GM19025 (cell line): ENCODE data around the gene PTPRS.

ENCODE experiments used
- ATAC-seq: cut with Tn5 transposase; IDR thresholded peaks from one replicate; pipeline ENCODE4 v1.9.1; 2021; ENCODE audit warnings: mild to moderate bottlenecking, low read depth, moderate library complexity; ENCODE audit not compliant: unreplicated experiment

Gene PTPRS

GRCh38 chr19:5355693-5356092 is 15.1 kb upstream of the PTPRS start:
- ATAC-seq, result no peak

GRCh38 chr19:5355076-5355475 is 14.5 kb upstream of the PTPRS start:
- no peak for ATAC-seq

GRCh38 chr19:5354403-5354802 is 13.8 kb upstream of the PTPRS start:
- no peak for ATAC-seq

GRCh38 chr19:5352229-5352763 is 11.7 kb upstream of the PTPRS start:
- no peak for ATAC-seq

GRCh38 chr19:5351731-5352228 is 11.2 kb upstream of the PTPRS start:
- no peak for ATAC-seq

- ATAC-seq, result no peak
These were observed 8.4 kb upstream of the PTPRS start for GRCh38 chr19:5349041-5349440.

- no peak for ATAC-seq
These were observed 5.3 kb upstream of the PTPRS start for GRCh38 chr19:5345895-5346386.

- ATAC-seq, result no peak
These were observed 3.2 kb upstream of the PTPRS start for GRCh38 chr19:5343848-5344247.

- no peak for ATAC-seq
These were observed 2.1 kb upstream of the PTPRS start for GRCh38 chr19:5342573-5343201.

GRCh38 chr19:5341981-5342380 is 1.4 kb upstream of the PTPRS start:
- no peak for ATAC-seq

GRCh38 chr19:5341448-5341820 is 822 bp upstream of the PTPRS start:
- ATAC-seq, result no peak

- no peak for ATAC-seq
These were observed 519 bp downstream of the PTPRS start for GRCh38 chr19:5339950-5340636.

- ATAC-seq, result no peak
These were observed 1.2 kb downstream of the PTPRS start for GRCh38 chr19:5339198-5339949.

GRCh38 chr19:5338656-5339197 is 1.9 kb downstream of the PTPRS start:
- ATAC-seq, result no peak

GRCh38 chr19:5337708-5338655 is 2.6 kb downstream of the PTPRS start:
- no peak for ATAC-seq

GRCh38 chr19:5337126-5337525 is 3.5 kb downstream of the PTPRS start:
- no peak for ATAC-seq

- no peak for ATAC-seq
These were observed 4.2 kb downstream of the PTPRS start for GRCh38 chr19:5336195-5336965.

GRCh38 chr19:5335593-5335992 is 5.0 kb downstream of the PTPRS start:
- ATAC-seq, result no peak
